NT2/D1 (cell line): Measurements from ENCODE around the gene PGS1.

ENCODE experiments used
- SUZ12 ChIP-seq: IDR thresholded peaks from 2 replicates; pipeline ENCODE4 v1.6.1; 2011; ENCODE audit not compliant: insufficient read length, insufficient read depth; ENCODE audit errors: extremely low read depth
- YY1 ChIP-seq: IDR thresholded peaks from 2 replicates; pipeline ENCODE4 v1.6.1; 2011; ENCODE audit not compliant: insufficient read length, insufficient read depth
- ZNF274 ChIP-seq: IDR thresholded peaks from 2 replicates; pipeline ENCODE4 v1.6.1; 2011; ENCODE audit warnings: mild to moderate bottlenecking, low read depth, low read length

GRCh38 chr17:78343543-78344201 lies 34.8 kb upstream of the PGS1 start:
- no peak for TF ChIP-seq ZNF274
- no peak for TF ChIP-seq SUZ12
- no peak for TF ChIP-seq YY1
